GM10248 (cell line): ENCODE results near the gene MYH9.

ENCODE experiments used
- CTCF ChIA-PET: fragments of 300-600 bp; sonication (Branson Sonifier 250); formaldehyde crosslinking; extraction: SDS; loops from one replicate; lab custom pipeline; 2021; ENCODE audit warnings: antibody characterized with exemption; lab: Yijun Ruan, JAX
- POLR2A ChIA-PET: fragments of 350-650 bp; sonication (Branson Sonifier 250); formaldehyde crosslinking; extraction: SDS; loops from one replicate; lab custom pipeline; 2020; ENCODE audit warnings: antibody characterized with exemption; lab: Yijun Ruan, JAX
- DNase-seq: peaks from one replicate; pipeline ENCODE4 v3.0.0; 2012; ENCODE audit errors: extremely low spot score
- TF ChIP-seq, protein P1 (sequence below): IDR thresholded peaks from 2 replicates; pipeline ENCODE4 v1.5.1; 2012; ENCODE audit warnings: mild to moderate bottlenecking, low read depth; ENCODE audit errors: extremely low read depth, missing control alignments, control extremely low read depth

MYH9 gene

DNA sequence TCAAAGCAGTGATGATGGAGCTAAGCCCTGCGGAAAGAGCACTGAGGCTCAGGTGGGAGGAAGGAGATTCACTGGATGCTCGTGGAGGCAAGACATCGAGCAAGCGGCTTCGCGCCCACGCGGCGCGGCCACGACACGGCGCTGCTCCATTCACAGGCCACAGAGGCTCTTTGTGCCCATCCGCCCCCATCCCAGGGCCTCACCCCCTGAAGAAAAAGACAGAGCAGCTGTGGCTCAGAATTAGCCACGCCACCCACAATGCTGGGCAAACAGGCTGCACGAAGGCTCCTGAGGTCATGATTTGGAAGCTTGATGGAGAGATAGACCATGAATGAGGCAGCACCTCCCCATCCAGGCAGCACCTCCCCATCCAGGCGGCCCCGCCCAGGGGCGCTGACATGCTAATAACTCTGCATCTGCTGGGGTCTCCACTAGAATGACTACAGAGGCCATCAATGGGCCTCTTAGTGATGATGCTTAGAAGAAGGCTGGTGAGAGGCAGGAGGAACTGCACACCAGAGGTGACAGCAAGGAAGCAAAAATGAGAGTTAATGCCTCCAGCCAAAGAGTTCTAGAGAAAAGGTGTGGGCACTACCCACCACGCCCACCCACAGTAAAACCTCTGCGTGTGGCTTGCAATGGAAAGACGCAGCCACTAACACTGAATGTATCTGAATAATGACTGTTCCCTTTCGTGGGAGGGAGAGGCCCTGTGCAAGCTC is 43.5 kb downstream of the MYH9 start:
- POLR2A ChIA-PET = no interaction called here
- DNase-seq = no peak
- TF ChIP-seq, protein P1, sequence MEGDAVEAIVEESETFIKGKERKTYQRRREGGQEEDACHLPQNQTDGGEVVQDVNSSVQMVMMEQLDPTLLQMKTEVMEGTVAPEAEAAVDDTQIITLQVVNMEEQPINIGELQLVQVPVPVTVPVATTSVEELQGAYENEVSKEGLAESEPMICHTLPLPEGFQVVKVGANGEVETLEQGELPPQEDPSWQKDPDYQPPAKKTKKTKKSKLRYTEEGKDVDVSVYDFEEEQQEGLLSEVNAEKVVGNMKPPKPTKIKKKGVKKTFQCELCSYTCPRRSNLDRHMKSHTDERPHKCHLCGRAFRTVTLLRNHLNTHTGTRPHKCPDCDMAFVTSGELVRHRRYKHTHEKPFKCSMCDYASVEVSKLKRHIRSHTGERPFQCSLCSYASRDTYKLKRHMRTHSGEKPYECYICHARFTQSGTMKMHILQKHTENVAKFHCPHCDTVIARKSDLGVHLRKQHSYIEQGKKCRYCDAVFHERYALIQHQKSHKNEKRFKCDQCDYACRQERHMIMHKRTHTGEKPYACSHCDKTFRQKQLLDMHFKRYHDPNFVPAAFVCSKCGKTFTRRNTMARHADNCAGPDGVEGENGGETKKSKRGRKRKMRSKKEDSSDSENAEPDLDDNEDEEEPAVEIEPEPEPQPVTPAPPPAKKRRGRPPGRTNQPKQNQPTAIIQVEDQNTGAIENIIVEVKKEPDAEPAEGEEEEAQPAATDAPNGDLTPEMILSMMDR = no peak
- CTCF ChIA-PET = interaction anchor here (0.9 to 1.8 kb wide), 7 partner anchors 10 to 126 kb away, joined by 3 to 10 read pairs (median 3); no protein-coding TSS in a partner anchor

DNA sequence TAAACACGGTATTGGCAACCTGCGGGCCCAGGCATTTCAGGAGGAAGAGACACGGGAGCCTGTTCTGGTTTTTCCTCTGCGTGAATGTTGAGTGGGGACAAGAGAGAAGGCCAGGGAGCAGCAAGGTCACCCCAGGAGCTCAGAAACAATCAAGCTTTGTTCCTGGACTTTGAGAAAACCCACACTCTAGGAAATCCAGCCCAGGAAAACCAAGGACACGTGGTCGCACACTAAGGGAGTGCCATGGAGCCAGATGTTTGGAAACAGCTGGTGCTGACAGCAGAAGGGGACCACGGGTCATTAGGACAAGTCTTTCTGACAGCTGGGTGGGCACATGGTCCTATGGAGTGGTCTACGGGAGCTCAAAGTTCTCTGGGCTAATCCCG is 44.1 kb downstream of the MYH9 start:
- CTCF ChIA-PET = interaction anchor here (0.9 to 1.8 kb wide), 6 partner anchors 10 to 127 kb away, joined by 3 to 10 read pairs (median 4); no protein-coding TSS in a partner anchor
- POLR2A ChIA-PET = no interaction called here
- TF ChIP-seq, protein P1 = no peak
- no peak for DNase-seq

DNA sequence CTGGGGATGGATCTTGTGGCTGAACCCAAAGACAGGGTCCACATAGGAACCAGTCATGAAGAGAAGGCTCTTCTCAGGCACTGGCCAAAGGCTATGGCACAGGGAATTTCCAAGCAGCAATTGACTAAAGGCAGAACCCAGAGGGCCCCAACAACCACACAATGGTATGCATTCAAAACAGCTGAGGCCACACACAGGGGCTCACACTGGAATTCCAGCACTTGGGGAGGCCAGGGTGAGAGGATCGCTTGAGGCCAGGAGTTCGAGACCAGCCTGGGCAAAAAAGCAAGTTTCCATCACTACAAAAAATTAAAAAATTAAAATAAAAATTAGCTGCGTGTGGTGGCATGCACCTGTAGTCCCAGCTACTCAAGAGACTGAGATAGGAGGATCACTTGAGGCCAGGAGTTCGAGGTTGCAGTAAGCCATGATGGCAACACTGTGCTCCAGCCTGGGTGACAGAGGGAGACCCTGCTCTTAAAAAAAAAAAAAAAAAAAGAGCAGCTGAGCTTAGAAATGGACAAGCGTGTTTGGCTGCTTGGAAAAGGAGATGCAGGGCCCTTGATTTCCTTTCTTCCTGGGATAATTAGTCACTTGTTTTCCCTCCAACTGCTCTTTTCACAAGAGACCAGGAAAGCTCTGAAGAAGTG is 44.6 kb downstream of the MYH9 start:
- POLR2A ChIA-PET = no interaction called here
- TF ChIP-seq, protein P1 = no peak
- no peak for DNase-seq
- CTCF ChIA-PET = interaction anchor here (0.9 to 1.8 kb wide), 6 partner anchors 9 to 127 kb away, joined by 3 to 10 read pairs (median 4); no protein-coding TSS in a partner anchor

DNA sequence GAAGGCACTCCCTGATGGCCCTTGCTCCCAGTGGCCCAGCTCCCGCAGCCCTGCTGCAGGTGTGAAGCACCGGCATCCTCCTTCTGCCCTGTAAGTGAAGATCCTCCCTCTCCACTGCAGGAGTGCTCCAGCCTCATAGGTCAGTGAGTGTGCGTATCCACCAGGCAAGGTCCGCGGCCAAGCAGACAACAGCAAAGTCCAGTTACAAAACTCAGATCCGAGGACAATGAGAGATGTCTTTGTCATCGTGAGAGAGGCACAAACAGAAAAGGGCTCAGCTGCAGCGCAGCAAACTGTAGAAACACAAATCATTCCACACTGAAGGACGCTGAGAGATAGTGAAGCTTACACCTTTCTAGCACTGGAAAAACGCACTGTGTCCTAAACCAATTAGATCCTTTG is 46.1 kb downstream of the MYH9 start:
- ChIA-PET POLR2A (no interaction called here), CTCF (no interaction called here)
- TF ChIP-seq, protein P1 = no peak
- no peak for DNase-seq

DNA sequence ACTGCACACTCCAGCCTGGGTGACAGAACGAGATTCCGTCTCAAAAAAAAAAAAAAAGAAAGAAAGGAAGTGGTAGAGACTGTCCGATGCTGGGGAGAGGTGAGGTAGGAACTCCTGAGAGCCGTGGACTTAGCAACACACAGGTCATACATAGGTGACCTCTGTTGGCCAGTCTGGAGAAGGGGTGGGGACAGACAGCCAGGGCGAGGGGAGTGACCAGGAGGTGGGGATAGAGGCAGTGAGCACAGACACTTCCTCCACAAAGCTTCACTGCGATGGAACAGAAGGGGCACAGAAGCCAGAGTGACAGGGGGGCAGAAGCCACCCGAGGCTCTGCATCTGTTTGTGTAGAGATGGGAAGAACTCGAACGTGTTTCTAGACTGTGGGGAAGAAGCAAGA is 47.1 kb downstream of the MYH9 start:
- CTCF ChIA-PET = interaction anchor here (1.4 kb wide), 1 partner anchor 10 kb away, joined by 4 read pairs; no protein-coding TSS in a partner anchor
- POLR2A ChIA-PET = no interaction called here
- DNase-seq = no peak
- TF ChIP-seq, protein P1 = no peak

DNA sequence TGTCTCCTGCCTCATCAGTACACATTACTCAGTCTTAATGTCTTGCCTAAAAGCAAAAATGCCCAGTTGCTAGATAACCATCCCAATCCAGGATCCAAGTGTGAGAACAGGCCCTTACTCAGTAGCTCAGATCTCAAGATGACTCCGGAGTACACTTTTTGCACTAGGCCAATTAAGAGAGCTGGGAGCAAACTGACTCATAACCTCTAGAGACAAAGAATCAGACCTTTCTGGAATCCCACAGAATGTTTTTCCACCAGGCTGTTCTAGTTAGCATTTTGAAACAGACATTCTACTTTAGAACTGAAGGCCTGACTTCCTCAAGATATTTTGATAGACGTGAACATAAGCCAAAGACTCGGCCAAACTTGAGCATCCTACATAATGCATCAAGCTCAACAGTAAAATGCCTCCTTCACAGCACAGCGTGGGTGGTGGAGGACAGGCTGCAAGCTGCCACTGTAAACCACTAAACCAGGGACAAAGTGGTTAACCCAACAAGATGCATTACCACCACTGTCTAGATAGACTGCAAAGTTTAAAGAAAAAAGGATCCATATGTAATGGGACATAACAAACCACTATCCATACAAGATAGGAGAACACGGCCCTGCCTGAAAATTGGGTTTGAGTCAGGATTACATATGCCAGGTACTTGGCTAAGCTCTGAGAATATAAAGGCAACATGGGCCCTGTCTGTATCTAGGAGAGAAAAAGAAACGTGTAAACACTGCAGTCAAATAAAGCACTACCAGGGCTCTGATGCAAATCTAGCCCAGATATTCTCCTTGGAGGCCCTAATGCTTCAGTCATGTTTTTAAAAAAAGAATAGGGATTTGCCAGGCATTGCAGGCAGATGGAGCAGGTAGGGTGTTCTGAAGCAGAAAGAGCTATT is 48.3 kb downstream of the MYH9 start:
- ChIA-PET CTCF (interaction anchor here (0.9 to 1.4 kb wide), 6 partner anchors 12 to 132 kb away, joined by 3 to 4 read pairs (median 4); no protein-coding TSS in a partner anchor), POLR2A (no interaction called here)
- no peak for DNase-seq
- TF ChIP-seq, protein P1 = no peak
